H1 (cell line): ENCODE results near the gene LIF. TPM values are rescaled to one million over a fixed set of nuclear protein-coding genes. Genes with fewer than 3 reads are reported as not detected.

Experiments used
- CTCF ChIA-PET: fragments of 300-600 bp; sonication (Branson Sonifier 250); formaldehyde crosslinking; loops from one replicate; lab custom pipeline; 2021; ENCODE audit not compliant: partially characterized antibody; lab: Charles Lee
- POLR2A ChIA-PET: fragments of 300-600 bp; sonication (Branson Sonifier 250); formaldehyde crosslinking; loops from one replicate; lab custom pipeline; 2021; ENCODE audit warnings: inconsistent platforms; ENCODE audit not compliant: partially characterized antibody; lab: Charles Lee
- DNase-seq, 2 experiments: peaks; one replicate each; pipeline versions ENCODE4 v3.0.0 to v3.0.0-alpha.2; 2010 to 2022; ENCODE audit warnings: low spot score in 2 of 2, low read depth in 1 of 2, mixed read lengths in 1 of 2
- FAIRE-seq: peaks from 2 replicates; lab custom pipeline; 2011; peaks lifted over from hg19 to GRCh38; lab: Jason Lieb, UNC
- H2AFZ ChIP-seq: 2 replicates; pipeline ENCODE4 v1.8.1; 2012; ENCODE audit warnings: low read length, inconsistent platforms
- H2AK5ac ChIP-seq: 2 replicates; pipeline ENCODE4 v1.6.1; 2013; ENCODE audit warnings: low read depth, low read length
- H2BK120ac ChIP-seq: replicated peaks from 2 replicates; pipeline ENCODE3; 2013; ENCODE audit warnings: low read depth, low read length, inconsistent platforms
- H2BK12ac ChIP-seq: 2 replicates; pipeline ENCODE4 v1.6.1; 2013; ENCODE audit warnings: low read depth, low read length
- H2BK15ac ChIP-seq: 2 replicates; pipeline ENCODE4 v1.6.1; 2013; ENCODE audit warnings: low read length
- H2BK20ac ChIP-seq: 2 replicates; pipeline ENCODE4 v1.6.1; 2013; ENCODE audit warnings: low read length
- H2BK5ac ChIP-seq: 2 replicates; pipeline ENCODE4 v1.6.1; 2013; ENCODE audit warnings: low read depth, low read length
- H3K14ac ChIP-seq: 2 replicates; pipeline ENCODE4 v1.6.1; 2013; ENCODE audit warnings: inconsistent platforms; ENCODE audit not compliant: insufficient read length
- H3K18ac ChIP-seq: 2 replicates; pipeline ENCODE4 v1.6.1; 2013; ENCODE audit warnings: low read length; ENCODE audit errors: extremely low read depth
- H3K23ac ChIP-seq: 2 replicates; pipeline ENCODE4 v1.6.1; 2013; ENCODE audit warnings: inconsistent platforms; ENCODE audit not compliant: insufficient read length
- H3K23me2 ChIP-seq: 2 replicates; pipeline ENCODE4 v1.6.1; 2013; ENCODE audit warnings: low read depth, low read length
- H3K27ac ChIP-seq: 2 replicates; pipeline ENCODE4 v1.6.1; 2011; ENCODE audit warnings: low read depth, low read length, inconsistent platforms
- H3K27me3 ChIP-seq, 4 experiments: replicated peaks in 1 of 4; 1 replicate in 1 of 4; 2 replicates in 3 of 4; pipeline versions ENCODE4 v1.6.1 to v1.8.1; 2011 to 2013; ENCODE audit warnings: low read length in 3 of 4, mild to moderate bottlenecking in 3 of 4, inconsistent platforms in 2 of 4, mixed read lengths in 2 of 4, moderate library complexity in 1 of 4; ENCODE audit not compliant: control insufficient read depth in 3 of 4, insufficient read depth in 3 of 4; ENCODE audit errors: extremely low read depth in 1 of 4
- H3K36me3 ChIP-seq, 4 experiments: 2 replicates each; pipeline versions ENCODE4 v1.6.1 to v1.8.1; 2011 to 2013; ENCODE audit warnings: mild to moderate bottlenecking in 4 of 4, low read length in 3 of 4, moderate library complexity in 2 of 4, control low read depth in 1 of 4, inconsistent platforms in 1 of 4; ENCODE audit not compliant: insufficient read depth in 4 of 4, control insufficient read depth in 2 of 4
- H3K4ac ChIP-seq: replicated peaks from 2 replicates; pipeline ENCODE3; 2013; ENCODE audit warnings: low read length, low read depth, mixed read lengths, inconsistent platforms; ENCODE audit not compliant: insufficient read length
- H3K4me1 ChIP-seq, 4 experiments: replicated peaks in 1 of 4; 1 replicate in 1 of 4; 2 replicates in 3 of 4; pipeline versions ENCODE4 v1.6.1 to v1.8.1; 2011 to 2013; ENCODE audit warnings: low read length in 3 of 4, inconsistent platforms in 2 of 4, mixed read lengths in 1 of 4; ENCODE audit not compliant: insufficient read depth in 4 of 4, control insufficient read depth in 3 of 4
- H3K4me2 ChIP-seq, 2 experiments: 2 replicates each; pipeline versions ENCODE4 v1.6.1 to v1.8.1; 2011 to 2013; ENCODE audit warnings: low read depth in 2 of 2, low read length in 2 of 2, control low read depth in 1 of 2, inconsistent platforms in 1 of 2, mild to moderate bottlenecking in 1 of 2; ENCODE audit not compliant: insufficient read depth in 1 of 2
- H3K4me3 ChIP-seq, 4 experiments: fragments of 200-600, 300-600 bp in 1 of 4; sonication (generic), shearing (Covaris generic), sonication (Bioruptor Twin) in 1 of 4; 2 replicates each; pipeline versions ENCODE4 v1.5.1 to v1.8.1; 2011 to 2016; ENCODE audit warnings: low read length in 4 of 4, low read depth in 3 of 4, control low read depth in 2 of 4, inconsistent platforms in 2 of 4, mild to moderate bottlenecking in 2 of 4, mixed read lengths in 1 of 4, moderate library complexity in 1 of 4; ENCODE audit not compliant: insufficient read depth in 2 of 4; ENCODE audit errors: extremely low read depth in 1 of 4
- H3K56ac ChIP-seq: replicated peaks from 2 replicates; pipeline ENCODE3; 2013; ENCODE audit warnings: low read depth, mild to moderate bottlenecking, mixed read lengths, low read length, inconsistent platforms; ENCODE audit not compliant: insufficient read length
- H3K79me1 ChIP-seq: 2 replicates; pipeline ENCODE4 v1.6.1; 2013; ENCODE audit warnings: low read depth, low read length, control low read depth
- H3K79me2 ChIP-seq, 2 experiments: 2 replicates each; pipeline versions ENCODE4 v1.6.1 to v1.8.1; 2012 to 2013; ENCODE audit warnings: low read length in 2 of 2, mild to moderate bottlenecking in 2 of 2, inconsistent platforms in 1 of 2; ENCODE audit not compliant: insufficient read depth in 2 of 2, control insufficient read depth in 1 of 2
- H3K9ac ChIP-seq, 4 experiments: replicated peaks in 1 of 4; 1 replicate in 1 of 4; 2 replicates in 3 of 4; pipeline versions ENCODE4 v1.6.1 to v1.8.1; 2011 to 2013; ENCODE audit warnings: low read depth in 3 of 4, low read length in 3 of 4, control low read depth in 2 of 4, mild to moderate bottlenecking in 2 of 4, moderate library complexity in 2 of 4, inconsistent platforms in 1 of 4; ENCODE audit errors: extremely low read depth in 1 of 4
- H3K9me3 ChIP-seq, 2 experiments: 2 replicates each; pipeline versions ENCODE4 v1.6.1 to v1.8.1; 2012 to 2013; ENCODE audit warnings: mild to moderate bottlenecking in 2 of 2, moderate library complexity in 2 of 2, control low read depth in 1 of 2, inconsistent platforms in 1 of 2, low read depth in 1 of 2, low read length in 1 of 2, mixed read lengths in 1 of 2; ENCODE audit not compliant: insufficient read depth in 2 of 2
- H4K20me1 ChIP-seq, 2 experiments: replicated peaks in 1 of 2; 2 replicates each; pipeline versions ENCODE3 to v1.8.1; 2011 to 2013; ENCODE audit warnings: inconsistent platforms in 2 of 2, low read length in 2 of 2, mild to moderate bottlenecking in 1 of 2; ENCODE audit not compliant: insufficient read depth in 2 of 2, control insufficient read depth in 1 of 2
- H4K5ac ChIP-seq: 2 replicates; pipeline ENCODE4 v1.6.1; 2013; ENCODE audit warnings: low read length, low read depth, mixed read lengths, inconsistent platforms; ENCODE audit not compliant: insufficient read length
- H4K8ac ChIP-seq: 2 replicates; pipeline ENCODE4 v1.8.0; 2013; ENCODE audit warnings: mild to moderate bottlenecking, moderate library complexity, low read length, inconsistent platforms; ENCODE audit not compliant: insufficient read depth; ENCODE audit errors: extremely low read depth
- H4K91ac ChIP-seq: replicated peaks from 2 replicates; pipeline ENCODE3; 2013; ENCODE audit warnings: low read length, mixed read lengths, inconsistent platforms; ENCODE audit not compliant: insufficient read length
- BACH1 ChIP-seq: IDR thresholded peaks from 2 replicates; pipeline ENCODE4 v1.6.1; 2012; ENCODE audit warnings: low read length, improper control_type of control experiment
- BCL11A ChIP-seq, 2 experiments: IDR thresholded peaks; one replicate each; pipeline ENCODE4 v1.6.1; 2011; ENCODE audit warnings: low read depth in 2 of 2, low read length in 2 of 2, mild to moderate bottlenecking in 2 of 2
- CBX8 ChIP-seq: fragments of 300-800, 300-1000 bp; sonication (generic); IDR thresholded peaks from 2 replicates; pipeline ENCODE4 v1.7.1; 2016; ENCODE audit warnings: low read depth, low read length, borderline replicate concordance
- CHD1 ChIP-seq: IDR thresholded peaks from 2 replicates; pipeline ENCODE4 v1.6.1; 2012; ENCODE audit warnings: low read depth, low read length, improper control_type of control experiment
- EGR1 ChIP-seq: IDR thresholded peaks from 2 replicates; pipeline ENCODE4 v1.6.1; 2011; ENCODE audit warnings: low read depth, low read length, borderline replicate concordance
- HDAC6 ChIP-seq: IDR thresholded peaks from one replicate; pipeline ENCODE4 v1.7.1; 2012; ENCODE audit warnings: low read depth, mild to moderate bottlenecking, inconsistent platforms, low read length, moderate library complexity
- RFX5 ChIP-seq: IDR thresholded peaks from 2 replicates; pipeline ENCODE4 v1.6.1; 2011; ENCODE audit warnings: low read depth, low read length, improper control_type of control experiment, borderline replicate concordance
- SIRT6 ChIP-seq: IDR thresholded peaks from one replicate; pipeline ENCODE4 v1.7.1; 2012; ENCODE audit warnings: low read length, inconsistent platforms
- SP1 ChIP-seq: IDR thresholded peaks from 2 replicates; pipeline ENCODE4 v1.6.1; 2011; ENCODE audit warnings: low read depth, low read length
- SP2 ChIP-seq: IDR thresholded peaks from 2 replicates; pipeline ENCODE4 v1.6.1; 2012; ENCODE audit warnings: mild to moderate bottlenecking, low read length, inconsistent platforms
- SUZ12 ChIP-seq: fragments of 200-600 bp; sonication (generic); IDR thresholded peaks from 2 replicates; pipeline ENCODE4 v1.6.1; 2012; ENCODE audit warnings: mild to moderate bottlenecking, inconsistent platforms, low read length, moderate library complexity, mixed read lengths
- TAF1 ChIP-seq: IDR thresholded peaks from 2 replicates; pipeline ENCODE4 v1.6.1; 2011; ENCODE audit warnings: mild to moderate bottlenecking, low read depth, low read length
- TBP ChIP-seq: IDR thresholded peaks from 2 replicates; pipeline ENCODE4 v1.6.1; 2011; ENCODE audit warnings: low read depth, low read length, improper control_type of control experiment
- WGBS, 2 experiments: shearing (Covaris generic) in 1 of 2; methylation state at CpG; one replicate each; pipeline versions ENCODE4 v1.1.6 to v1.1.7; 2013 to 2015; ENCODE audit warnings: low lambda C conversion rate in 2 of 2, mixed read lengths in 2 of 2, inconsistent platforms in 1 of 2, low coverage in 1 of 2, missing lambda C conversion rate in 1 of 2; ENCODE audit not compliant: insufficient replicate concordance in 2 of 2, insufficient coverage in 1 of 2, insufficient read length in 1 of 2; ENCODE audit errors: extremely low coverage in 1 of 2, missing lambda C conversion rate in 1 of 2; 5-methylcytosine and 5-hydroxymethylcytosine counted together
- polyA plus RNA-seq, 7 experiments: library from polyadenylated mRNA; depleted of rRNA in 3 of 7; stranded (reverse) in 5 of 7; unstranded in 2 of 7; fragments of >200 nt in 5 of 7; fragments of 200-250 nt in 2 of 7; gene quantifications; 1 replicate in 5 of 7; 2 replicates in 1 of 7; 4 replicates in 1 of 7; pipeline versions ENCODE4 v1.2.1 to v1.2.3, GENCODE V29; 2011 to 2013; ENCODE audit warnings: missing spikeins in 2 of 7, mixed read lengths in 2 of 7
- total RNA-seq: library from RNA; stranded (reverse); fragmentation: NEBNext Ultra II Directional; extraction: Animal tissue kit (Norgen Biotek cat#: 25700); gene quantifications from 2 replicates; pipeline ENCODE4 v1.2.1, GENCODE V29; 2021
- TF ChIP-seq, protein P1 (sequence below): IDR thresholded peaks from 2 replicates; pipeline ENCODE4 v1.6.1; 2011; ENCODE audit warnings: low read length, improper control_type of control experiment

LIF gene
- total and polyA plus RNA-seq, 2 of the 8 experiments (the other 6 are each of a cell fraction or from before 2014, with no cell fraction given) = 3.3 to 3.5 TPM

- H3K9ac ChIP-seq = no peak overlapping the region
- H3K36me3 ChIP-seq = no peaks in the 10 kb centered on the region
- no peaks in the 10 kb centered on the region for H3K79me1 ChIP-seq
- DNase-seq (no peak), FAIRE-seq (no peak)
- H4K8ac ChIP-seq = no peak overlapping the region
- H3K79me2 ChIP-seq = no peaks in the 10 kb centered on the region
- no peak overlapping the region for H2AK5ac ChIP-seq
- H3K4me2 ChIP-seq = no peak overlapping the region
- H2BK5ac ChIP-seq = no peak overlapping the region
- 0 out of 2 replicates have a peak overlapping the region, but pooled peaks have one; percentile 67 for H2BK20ac ChIP-seq
- H3K23ac ChIP-seq = no peak overlapping the region
- H2AFZ ChIP-seq = no peak overlapping the region
- no peak overlapping the region for H3K4me3 ChIP-seq
- no peak overlapping the region for H3K56ac ChIP-seq
- WGBS, 2 experiments = 89% methylated on average over 6 of the region's 6 CpGs; no CpG with 5 or more reads in 1 of the 2 experiments
- no peaks in the 10 kb centered on the region for H3K27me3 ChIP-seq
- H3K9me3 ChIP-seq = no peaks in the 10 kb centered on the region
- H3K4me1 ChIP-seq = peaks cover 12 to 31% (median 18%) of the 10 kb centered on the region in 4 experiments
- CTCF ChIA-PET = interaction anchor here (0.8 to 3.9 kb wide), 4 partner anchors 22 to 544 kb away, joined by 3 to 15 read pairs (median 4); no protein-coding TSS in a partner anchor
- H2BK12ac ChIP-seq = peak overlapping the region; percentile 77; the same call in 1 of the 2 replicates
- H4K5ac ChIP-seq = no peak overlapping the region
- POLR2A ChIA-PET = interaction anchor here (1.0 to 1.4 kb wide), 3 partner anchors 10 to 35 kb away, joined by 3 read pairs; no protein-coding TSS in a partner anchor
- H4K20me1 ChIP-seq = no peaks in the 10 kb centered on the region
- H3K27ac ChIP-seq = no peak overlapping the region
- H3K18ac ChIP-seq = no peak overlapping the region
- no peak overlapping the region for H3K4ac ChIP-seq
- H2BK120ac ChIP-seq = no peak overlapping the region
- H2BK15ac ChIP-seq = no peak overlapping the region
- H4K91ac ChIP-seq = no peak overlapping the region
- H3K14ac ChIP-seq = no peak overlapping the region
- H3K23me2 ChIP-seq = no peaks in the 10 kb centered on the region
- no peak for TF ChIP-seq HDAC6
- TF ChIP-seq TBP = no peak
- TF ChIP-seq SP1 = no peak
- no peak for TF ChIP-seq CHD1
- TF ChIP-seq RFX5 = no peak
- TF ChIP-seq BCL11A (IDR thresholded peaks at IDR 0.05; ENCODE audit: low read depth in 2 of 2, low read length in 2 of 2) = no peak
- TF ChIP-seq SP2 = no peak
- no peak for TF ChIP-seq SIRT6
- no peak for TF ChIP-seq TAF1
- no peak for TF ChIP-seq SUZ12
- TF ChIP-seq CBX8 = no peak
- no peak for TF ChIP-seq EGR1
- TF ChIP-seq, protein P1, sequence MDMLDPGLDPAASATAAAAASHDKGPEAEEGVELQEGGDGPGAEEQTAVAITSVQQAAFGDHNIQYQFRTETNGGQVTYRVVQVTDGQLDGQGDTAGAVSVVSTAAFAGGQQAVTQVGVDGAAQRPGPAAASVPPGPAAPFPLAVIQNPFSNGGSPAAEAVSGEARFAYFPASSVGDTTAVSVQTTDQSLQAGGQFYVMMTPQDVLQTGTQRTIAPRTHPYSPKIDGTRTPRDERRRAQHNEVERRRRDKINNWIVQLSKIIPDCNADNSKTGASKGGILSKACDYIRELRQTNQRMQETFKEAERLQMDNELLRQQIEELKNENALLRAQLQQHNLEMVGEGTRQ = no peak
- no peak for TF ChIP-seq BACH1
Measured at GRCh38 chr22:30233582-30233981, 13.0 kb downstream of the LIF start.
